HepG2 (cell line): ENCODE measurements around the gene PEX5.

ENCODE experiments used
- CTCF ChIP-seq: sonication (generic); formaldehyde crosslinking; IDR thresholded peaks from 2 replicates; pipeline ENCODE4 v1.5.0; 2020; ENCODE audit warnings: mild to moderate bottlenecking, missing genetic modification reagents, moderate library complexity
- JUN ChIP-seq: sonication (generic); formaldehyde crosslinking; IDR thresholded peaks from 2 replicates; pipeline ENCODE4 v1.4.0; 2020; ENCODE audit warnings: mild to moderate bottlenecking, missing genetic modification reagents
- NFYC ChIP-seq: IDR thresholded peaks from 2 replicates; pipeline ENCODE4 v1.6.1; 2016; ENCODE audit warnings: missing genetic modification reagents, missing compliant biosample characterization
- ZBTB7A ChIP-seq: sonication (generic); formaldehyde crosslinking; IDR thresholded peaks from 2 replicates; pipeline ENCODE4 v1.8.0; 2022; ENCODE audit warnings: mild to moderate bottlenecking, missing genetic modification reagents
- ZNF549 ChIP-seq: sonication (generic); formaldehyde crosslinking; IDR thresholded peaks from 2 replicates; pipeline ENCODE4 v1.5.0; 2020; ENCODE audit warnings: missing genetic modification reagents
- ZNF660 ChIP-seq: sonication (generic); formaldehyde crosslinking; IDR thresholded peaks from 2 replicates; pipeline ENCODE4 v1.5.1; 2020; ENCODE audit warnings: mild to moderate bottlenecking, low read depth, missing genetic modification reagents, borderline replicate concordance

GRCh38 chr12:7145671-7146070 lies 43.8 kb upstream of the PEX5 start:
- TF ChIP-seq ZBTB7A (no peak), JUN (CRISPR knock-in tag) (no peak), CTCF (CRISPR knock-in tag) (no peak), NFYC (CRISPR knock-in tag) (no peak), ZNF660 (CRISPR knock-in tag) (no peak), ZNF549 (no peak)
